Measurements from ENCODE around the gene KAZN.

The KAZN gene

DNA sequence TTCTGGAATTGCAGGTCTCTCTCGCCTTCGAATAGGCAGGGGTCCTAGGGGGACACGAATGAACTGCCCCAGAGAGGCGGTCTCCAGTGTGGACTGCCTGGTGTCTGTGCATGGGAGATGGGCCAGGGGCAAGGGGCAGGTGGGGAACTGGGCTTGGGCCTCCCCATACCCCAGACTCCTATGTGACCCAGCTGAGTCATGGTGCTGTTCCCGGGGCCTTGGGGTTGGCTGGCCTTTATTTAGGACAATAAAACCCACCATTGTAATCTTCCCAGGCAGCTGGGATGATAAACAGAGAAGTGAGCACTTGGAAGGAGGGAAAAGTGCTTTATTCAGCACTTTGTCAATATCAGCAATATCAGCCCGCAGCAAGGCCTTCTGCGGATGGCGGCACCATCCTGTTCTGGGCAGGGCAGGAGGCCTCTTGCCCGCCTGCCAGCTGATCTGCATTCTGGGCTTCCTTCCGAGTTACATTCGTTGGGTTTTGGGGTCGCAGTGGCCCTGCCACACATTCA lies 346.0 kb downstream of the KAZN start:
- DNase-seq: no peak

DNA sequence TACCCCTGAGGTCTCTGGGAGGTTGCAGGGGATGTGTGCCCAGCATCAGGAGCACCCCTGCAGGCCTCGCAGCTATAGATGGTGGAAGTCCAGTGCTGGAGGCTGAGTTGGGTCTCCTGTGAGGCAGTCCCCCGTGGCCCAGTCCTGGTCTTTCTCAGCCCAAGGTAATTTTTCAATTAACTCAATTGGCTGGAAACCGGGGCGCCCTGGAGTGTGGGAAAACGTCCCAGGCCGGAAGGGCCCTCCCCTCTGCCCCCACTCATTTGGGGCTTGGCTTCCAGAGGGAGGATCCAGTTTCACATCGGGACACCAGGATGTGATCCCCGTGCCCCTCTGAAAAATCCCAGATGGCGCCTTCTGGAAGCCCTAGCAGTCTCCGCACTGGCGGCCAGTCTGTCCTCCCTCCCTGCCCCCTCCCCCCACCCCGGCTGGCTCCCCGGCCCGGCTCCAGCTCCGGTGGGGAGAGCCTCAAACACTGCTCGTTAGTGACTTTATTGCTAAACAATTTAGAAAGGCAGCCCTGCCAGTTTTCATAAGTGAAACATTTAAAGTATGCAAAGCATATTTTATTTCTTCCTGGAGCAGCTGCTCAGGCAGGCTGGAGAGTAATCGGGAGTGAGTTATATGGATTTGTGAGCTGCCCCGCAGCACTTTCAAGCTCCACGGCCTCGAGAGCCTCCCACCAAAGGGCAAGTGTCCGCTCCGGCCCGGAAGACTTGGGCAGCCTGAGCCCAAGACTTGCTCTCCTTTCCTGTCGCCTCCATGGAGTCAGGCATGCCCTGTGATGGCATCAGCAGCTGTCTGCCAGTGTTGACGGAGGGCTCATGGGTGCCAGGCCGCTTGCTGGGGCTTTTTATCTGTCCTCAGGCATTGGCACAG lies 346.9 kb downstream of the KAZN start:
- DNase-seq: peak; percentile 95

DNA sequence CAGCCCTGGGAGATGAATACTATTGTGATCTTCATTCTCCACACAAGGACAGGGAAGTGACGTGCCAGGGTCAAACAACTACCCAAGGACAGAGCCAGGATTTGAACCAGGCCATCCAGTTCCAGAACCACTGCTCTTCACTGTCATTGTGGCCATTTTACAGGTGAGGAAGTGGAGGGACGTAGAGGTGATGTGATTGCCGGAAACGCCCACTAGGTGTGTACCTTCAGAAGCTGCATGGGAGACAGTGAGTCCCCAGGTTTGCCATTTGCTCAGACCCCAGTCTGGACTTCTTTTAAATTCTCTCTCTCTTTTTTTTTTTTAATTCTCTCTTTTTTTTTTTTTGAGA lies 347.5 kb downstream of the KAZN start:
- no peak for DNase-seq

DNA sequence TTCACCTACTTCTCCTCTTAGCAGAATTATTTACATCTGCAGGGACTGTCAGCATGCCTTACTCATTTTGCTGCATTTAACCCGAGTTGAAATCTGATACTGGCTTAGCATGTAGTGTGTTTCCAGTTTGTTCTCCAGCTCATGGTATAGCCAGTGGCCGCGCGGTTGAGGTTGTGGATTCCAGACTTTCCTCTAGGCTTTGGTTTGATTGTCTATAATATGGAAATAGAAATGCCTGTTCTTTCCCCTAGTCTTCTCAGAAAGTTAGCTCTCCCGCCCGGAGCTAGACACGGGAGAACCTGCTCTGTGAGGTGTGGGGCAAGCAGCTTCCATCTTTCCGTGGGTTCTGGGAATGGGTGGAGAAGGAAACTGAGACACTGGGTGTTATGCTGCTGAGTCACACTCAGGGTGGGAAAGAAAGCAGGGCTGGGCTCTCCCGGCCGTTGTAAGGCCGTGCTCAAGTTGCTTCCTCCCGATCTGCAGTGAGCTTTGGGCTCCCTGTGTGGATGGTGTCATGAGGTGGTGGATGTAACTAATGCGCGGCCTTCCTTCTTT lies 348.3 kb downstream of the KAZN start:
- DNase-seq: peak; percentile 84

DNA sequence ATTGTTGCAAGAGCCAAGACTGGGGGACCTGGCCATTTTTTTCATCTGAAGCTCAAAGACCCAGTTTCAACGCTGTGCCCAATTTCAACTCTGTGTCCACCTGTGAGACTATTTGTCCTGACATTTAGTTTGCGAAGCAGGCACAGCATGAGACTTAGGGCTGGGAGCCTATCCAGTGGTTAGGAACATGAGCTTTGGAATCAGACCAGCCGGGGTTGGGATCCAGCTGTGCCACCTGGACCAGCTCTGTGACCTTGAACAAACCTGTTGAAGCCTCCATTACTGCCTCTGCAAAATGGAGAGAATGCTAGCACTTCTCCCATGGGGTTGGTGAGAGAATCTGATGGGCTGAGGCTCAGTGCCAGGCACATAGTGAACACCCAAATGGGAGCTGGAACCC lies 348.9 kb downstream of the KAZN start:
- no peak for DNase-seq

DNA sequence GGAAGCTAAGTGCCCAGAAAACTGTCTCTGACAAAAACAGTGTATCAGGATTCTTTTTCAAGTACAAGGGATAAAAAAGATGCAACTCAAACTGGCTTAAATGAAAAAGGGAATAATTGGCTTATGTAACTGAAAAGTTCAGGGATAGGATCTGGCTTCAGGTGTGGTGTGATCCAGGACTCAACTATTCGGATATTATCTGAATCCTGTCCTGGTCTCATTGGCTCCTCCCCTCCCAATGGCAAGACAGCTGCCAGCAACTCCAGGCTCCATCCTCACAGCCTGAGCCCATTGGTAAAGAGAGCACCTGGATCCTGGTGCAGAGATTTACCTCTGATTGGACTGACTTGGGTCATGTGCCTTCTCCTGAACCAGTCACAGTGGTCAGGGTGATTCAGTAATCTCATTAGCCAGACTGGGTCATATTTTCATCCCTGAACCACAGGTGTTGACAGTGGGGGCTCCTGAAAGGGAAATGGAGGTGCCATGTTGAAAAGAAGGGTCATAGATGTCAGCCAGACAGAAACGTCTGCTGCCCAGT lies 349.7 kb downstream of the KAZN start:
- no peak for DNase-seq

DNA sequence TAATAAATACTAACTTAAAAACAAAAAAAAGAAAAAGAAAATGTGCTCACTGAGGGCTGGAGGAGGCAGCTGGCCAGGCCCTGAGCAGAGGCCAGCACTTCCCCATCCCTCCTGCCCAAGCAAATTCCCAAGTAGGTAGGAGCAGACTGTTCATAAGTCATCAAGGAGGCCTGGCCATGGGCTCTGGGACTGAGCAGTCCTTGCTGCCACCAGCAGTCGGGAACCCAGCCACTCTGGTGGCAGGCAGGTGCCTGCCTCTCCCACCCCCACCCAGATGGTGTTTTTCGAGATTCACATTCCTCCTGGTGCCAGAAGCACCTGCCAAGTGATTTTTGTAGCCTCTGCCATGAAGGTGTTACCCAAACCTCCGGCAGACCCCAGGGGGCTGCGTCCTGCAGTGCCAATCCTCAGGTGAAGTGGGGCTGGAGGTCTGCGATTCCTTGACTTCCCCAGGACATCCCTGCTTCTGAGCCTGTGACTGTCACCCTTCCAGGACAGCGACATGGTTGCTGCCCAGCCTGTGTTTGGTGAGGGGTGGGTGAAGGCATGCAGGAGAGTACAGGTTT lies 350.9 kb downstream of the KAZN start:
- no peak for DNase-seq

DNA sequence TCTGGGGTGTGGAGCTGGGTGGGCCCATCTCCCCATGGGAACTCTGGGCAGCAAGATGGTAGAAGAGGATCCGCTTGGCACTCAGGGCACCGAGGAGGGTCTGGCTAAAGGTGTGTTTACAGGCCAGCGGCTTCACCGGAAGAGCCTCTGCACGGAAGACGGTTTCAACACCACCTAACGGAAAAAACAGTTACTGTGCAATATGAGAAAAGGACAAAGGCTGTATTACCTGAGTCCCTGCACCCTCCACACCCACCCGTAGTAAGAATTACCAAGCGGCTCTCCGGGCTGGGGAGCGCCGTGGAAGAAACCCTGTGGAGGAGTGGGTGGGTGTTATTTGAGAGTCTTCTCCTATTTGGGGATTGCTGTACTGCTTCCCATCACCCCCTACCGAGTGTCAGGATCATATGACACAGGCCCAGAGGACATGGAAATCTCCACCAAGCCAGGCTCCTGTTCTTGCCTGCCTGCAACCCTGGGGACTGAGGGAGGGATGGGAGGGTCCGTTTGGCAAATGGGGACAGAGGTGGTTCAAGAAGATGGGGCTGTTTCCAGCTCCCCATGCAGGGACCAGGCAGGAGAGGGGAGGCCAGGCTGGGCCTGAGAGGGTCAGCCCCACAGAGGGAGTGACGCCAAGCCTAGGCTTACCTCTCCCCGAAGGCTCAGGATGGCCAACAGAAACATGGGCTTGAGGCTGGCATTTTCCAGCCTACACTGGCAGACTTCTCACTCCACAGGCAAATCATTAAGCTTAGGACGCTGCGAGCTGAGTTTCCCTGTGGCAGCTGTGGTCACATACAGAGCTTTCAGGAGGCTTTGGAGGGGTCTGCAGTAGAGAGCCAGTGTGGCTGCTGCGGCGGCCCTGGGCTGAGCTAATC lies 351.6 kb downstream of the KAZN start:
- no peak for DNase-seq

DNA sequence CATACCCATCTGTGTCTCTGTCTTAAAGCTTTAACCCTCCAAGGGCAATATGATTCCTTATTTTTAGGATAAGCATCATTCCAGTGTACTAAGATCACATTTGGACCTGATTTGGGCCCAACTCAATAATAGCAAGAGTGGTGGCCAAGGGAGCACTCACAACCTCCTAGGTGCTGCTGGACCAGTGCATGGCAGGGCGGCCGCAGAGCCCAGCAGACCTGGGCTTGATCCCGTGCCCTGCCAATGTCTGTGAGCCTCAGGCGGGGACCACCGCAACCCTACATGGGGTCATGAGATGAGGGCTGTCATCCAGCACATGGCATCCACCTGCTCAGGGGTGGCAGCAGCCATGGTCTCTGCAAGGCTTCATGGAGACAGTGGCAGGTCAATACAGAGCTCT lies 353.3 kb downstream of the KAZN start:
- no peak for DNase-seq

DNA sequence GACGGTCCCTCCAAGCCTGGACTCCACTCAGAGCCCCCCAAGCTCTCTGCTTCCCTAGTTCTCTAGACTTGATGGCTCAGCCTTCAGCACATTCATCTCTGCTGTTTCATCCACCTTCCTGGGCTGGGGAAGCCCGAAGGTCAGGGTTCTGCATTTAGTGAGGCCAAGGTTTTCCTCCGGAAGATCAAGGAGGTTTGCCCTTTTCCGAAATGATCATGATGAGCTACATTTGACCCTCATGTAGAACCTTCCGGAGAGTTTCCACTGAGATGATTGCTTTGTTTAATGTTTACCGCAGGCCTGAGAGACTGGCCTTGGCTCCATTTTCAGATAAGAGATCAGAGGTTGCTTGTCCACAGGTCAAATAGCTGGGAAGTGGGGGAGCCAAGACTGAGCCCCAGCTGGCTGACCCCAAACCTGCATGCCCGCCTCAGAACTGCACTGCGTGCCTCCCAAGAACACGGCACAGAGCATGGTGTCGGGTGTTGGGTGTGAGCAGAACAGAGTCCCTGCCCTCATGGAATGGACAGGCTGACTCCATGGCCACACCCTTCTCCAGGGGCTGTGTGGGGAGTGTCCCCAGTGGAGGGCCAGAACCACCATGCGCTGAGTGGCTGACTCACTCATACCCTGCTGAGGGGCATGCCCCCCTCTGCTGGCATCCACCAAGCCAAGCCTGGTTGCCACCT lies 354.3 kb downstream of the KAZN start:
- DNase-seq: no peak

DNA sequence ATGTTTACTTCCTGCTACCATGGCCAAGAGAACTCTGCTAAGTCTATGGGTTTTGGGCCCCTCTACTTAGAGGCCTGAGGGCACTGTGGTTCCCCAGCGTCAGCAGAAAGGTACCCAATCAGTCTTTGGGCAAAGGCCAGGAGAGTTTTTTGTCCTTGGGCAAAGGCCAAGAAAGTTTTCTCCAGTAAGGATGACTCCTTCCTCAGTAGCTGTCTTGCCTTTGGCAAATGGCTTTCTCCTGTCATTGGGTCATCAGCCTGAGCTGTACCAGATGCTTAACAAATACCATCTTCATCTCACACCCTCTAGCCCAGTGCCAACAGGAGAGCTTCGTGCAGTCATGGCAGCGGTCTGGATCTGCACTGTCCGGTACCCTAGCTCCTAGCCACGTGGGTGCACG lies 355.7 kb downstream of the KAZN start:
- DNase-seq: peak; percentile 28

DNA sequence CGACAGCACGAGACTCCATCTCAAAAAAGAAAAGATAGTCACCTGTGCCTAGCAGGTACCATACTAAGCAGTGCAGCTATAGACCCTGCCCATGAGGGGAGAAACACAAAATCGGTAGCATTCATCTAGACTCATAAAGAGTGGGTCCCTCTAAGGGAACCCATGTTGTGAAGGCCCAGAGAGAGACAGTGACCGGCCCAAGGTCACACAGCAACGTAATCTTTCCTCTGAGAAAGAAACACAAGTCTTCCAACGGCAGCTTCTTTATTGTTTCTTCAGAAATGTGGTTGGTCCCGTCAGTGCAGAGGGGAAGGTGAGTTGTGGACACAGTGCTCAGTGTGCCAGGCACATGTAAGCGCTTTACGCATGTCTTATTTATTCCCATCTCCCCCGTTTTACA lies 356.4 kb downstream of the KAZN start:
- no peak for DNase-seq

DNA sequence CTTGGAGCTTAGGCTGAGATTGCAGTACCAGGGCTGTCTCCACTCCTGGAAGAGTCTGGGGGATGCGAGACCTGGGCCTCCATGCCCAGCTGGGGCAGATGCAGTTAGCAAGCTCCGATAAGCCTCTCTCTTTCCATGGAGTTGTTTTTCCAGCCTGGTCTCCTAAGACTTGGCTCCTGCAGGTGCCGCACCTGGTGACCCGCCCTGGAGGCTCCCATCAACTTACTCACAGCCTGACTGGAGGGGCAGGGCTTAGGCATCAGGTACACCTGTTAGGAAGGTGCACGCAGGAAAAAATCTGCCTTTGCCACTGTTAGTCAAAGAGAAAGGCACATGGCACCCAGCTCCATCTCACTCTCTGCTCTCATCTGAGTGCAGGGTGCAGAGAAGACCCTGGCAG lies 356.9 kb downstream of the KAZN start:
- no peak for DNase-seq

DNA sequence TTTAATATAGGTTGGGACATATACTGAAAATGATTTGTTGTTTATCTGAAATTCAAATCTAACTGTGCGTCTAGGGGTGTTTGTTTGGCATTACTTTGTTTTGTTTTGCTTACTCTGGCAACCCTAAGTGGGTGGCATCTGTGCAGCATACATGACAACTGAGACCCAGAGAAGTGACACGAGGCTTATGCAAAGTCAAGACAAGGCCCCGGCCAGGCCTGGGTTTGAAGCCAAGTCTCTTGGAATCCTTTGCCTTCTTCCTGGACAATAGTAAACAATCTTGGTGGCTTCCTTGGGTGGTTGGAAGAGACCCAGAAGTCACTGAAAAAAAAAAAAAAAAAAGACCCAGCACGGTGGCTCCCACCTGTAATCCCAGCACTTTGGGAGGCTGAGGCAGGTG lies 357.5 kb downstream of the KAZN start:
- no peak for DNase-seq

DNA sequence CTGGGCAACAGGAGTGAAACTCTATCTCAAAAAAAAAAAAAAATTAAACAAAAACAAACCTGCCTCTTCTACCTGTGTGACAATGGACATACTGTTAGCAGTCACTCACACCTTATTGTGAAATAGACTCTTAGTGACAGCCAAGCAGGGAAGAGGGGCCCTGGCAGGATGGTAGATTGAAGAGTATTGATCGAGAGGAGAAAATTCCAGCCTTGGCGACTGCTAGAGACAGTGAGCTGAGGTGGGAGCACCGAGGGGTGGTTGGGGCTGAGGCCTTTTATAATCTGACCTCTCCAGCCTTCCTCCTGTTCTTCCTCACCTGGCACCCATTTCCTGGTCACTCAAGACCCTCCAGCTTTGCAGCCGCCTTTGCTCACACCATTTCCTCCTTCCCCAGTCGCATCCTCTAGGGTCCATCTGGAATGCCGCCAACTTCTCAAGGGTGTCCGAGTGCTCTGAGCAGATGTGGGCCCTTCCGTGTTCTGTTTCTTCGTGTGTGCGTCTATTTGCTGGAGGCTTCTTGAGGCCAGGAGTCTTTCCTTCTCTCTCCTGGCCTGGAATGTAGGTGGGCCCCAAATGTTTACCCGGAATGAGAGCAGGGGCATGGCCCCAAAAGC lies 358.2 kb downstream of the KAZN start:
- no peak for DNase-seq

DNA sequence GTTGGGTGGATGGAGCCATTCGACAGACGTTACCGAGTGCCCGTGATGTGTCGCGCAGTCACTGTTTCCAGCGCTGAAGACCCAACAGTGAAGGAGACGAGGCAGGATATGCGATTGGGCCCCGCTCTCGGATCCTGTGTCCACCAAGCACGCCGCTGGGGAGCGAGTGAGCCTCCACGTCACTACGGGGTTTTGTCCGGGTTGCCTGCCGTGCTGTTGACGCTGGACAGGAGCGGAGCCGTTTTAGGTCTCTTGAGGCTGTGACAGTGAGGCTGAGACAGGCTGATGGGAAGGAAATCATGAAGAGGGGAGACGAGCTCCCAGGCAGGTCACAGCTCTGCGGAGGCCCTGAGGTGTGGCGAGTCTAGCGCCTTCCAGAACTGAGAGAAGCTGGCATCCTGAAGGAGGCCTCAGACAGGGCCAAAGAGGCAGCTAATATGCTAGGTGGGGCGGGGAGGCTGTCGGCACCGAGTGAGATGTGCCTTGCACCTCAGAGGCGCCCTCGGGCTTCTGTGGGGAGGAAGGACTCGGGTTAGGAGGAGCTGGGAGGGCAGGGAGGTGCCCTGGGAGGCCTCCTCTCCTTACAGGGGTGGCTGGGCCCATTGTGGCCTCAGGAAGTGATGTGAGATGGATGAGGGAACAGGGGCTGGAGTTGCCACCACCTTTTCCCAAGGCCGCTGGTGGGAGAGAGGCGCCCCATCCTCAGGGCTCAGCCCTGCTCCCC lies 359.1 kb downstream of the KAZN start:
- no peak for DNase-seq

DNA sequence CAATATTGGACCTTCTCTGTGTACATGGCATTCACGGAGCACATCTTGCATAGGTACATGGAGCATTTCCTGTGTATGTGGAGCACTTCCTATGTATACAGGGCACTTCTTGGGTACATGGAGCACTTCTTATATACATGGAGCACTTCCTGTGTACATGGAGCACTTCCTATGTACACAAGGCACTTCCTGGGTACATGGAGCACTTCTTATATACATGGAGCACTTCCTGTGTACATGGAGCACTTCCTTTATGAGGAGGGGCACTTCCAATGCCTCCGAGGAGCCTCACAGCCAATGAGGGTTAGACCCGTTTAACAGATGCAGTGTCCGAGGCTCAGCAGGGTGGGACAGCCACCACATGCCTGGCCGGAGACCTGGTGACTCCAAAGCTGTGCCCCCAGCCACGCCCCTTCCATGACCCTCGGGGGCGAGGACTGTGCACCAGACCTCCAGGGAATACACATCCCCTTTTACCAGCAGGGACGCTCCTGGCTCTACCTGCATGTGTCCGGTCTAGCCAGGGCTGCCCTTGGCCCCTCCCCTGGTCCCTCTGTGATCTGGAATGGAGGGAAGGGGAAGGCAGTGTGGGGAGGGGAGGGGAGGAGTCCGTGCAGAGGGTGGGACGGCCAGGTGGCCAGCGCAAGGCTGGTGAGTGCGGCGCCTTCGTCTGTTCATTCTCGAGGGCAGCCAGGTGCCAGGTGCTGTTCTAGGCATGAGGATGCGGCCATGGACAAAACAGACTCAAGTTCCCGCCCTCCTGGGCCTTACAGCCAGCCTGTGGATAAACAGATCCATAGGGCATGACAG lies 360.0 kb downstream of the KAZN start:
- DNase-seq: no peak

DNA sequence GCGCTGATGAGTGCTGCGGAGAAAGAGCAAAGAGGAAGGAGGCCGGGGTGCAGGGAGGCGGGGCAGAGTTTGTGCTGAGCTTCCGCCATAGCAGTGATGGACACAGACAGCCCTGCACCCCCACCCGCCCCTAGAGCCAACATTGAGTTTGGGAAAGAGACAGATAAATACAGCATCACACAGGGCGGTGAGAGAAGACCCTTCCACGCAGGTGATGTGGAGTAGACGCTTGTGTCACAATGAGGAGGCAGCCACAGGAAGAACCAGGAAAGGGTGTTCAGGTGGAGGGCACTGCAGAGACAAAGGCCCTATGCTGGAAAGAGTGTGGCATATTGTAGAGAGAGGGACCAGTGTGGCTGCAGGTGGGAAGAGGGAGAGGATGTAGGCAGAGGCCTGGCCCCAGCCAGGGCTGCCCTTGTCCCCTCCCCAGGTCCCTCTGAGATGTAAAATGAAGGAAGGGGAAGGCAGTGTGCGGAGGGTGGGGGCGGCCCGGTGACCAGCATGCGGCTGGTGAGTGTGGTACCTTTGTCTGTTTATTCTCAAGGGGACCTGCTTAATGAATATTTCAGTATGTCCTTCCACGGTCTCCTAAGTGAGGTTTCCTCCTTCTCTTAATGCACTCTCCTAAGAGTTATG lies 360.7 kb downstream of the KAZN start:
- DNase-seq: no peak

DNA sequence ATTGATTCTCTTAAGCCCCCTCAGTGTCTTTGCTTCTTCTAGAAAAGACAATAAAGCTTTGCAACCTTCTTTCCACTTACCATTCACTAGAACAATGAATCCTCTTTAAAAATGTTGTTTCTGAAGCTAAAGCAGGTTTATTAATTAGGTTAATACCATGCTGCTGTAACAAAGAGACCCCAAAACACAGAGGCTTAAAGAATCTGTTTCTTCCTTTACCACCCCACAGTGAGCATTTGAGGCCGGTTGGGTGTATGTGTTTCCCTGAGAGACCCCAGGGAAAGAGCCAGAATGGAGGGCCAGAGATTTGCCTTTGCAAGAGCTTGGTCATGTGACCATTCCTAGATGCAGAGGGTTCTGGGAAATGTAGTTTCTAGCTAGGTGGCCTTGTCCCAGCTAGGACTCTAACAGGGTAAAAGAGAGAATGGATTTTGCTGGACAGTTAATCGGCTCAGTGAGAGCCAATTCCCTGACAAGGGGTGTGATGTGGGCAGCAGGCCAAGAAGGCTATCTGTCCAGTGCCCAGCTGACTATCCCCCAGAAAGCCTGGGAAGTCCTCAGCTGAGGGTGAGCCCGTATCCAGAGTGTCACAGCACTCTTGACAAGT lies 363.3 kb downstream of the KAZN start:
- DNase-seq: no peak
